Adipocyte (in vitro differentiated cells): ENCODE results near the gene POLN.

Experiments used
- DNase-seq: peaks from one replicate; pipeline ENCODE4 v3.0.0-alpha.2; 2015; ENCODE audit warnings: low read depth
- H3K27me3 ChIP-seq: replicated peaks from 2 replicates; pipeline ENCODE4 v1.7.0; 2013; ENCODE audit warnings: mild to moderate bottlenecking, low read length, moderate library complexity; ENCODE audit not compliant: control insufficient read depth, insufficient read depth
- H3K36me3 ChIP-seq: 2 replicates; pipeline ENCODE4 v1.7.0; 2013; ENCODE audit warnings: low read length, mild to moderate bottlenecking, moderate library complexity; ENCODE audit not compliant: control insufficient read depth, insufficient read depth, severe bottlenecking
- H3K4me1 ChIP-seq: 2 replicates; pipeline ENCODE4 v1.7.0; 2013; ENCODE audit warnings: mild to moderate bottlenecking, low read length, moderate library complexity; ENCODE audit not compliant: control insufficient read depth, insufficient read depth
- H3K4me3 ChIP-seq: 2 replicates; pipeline ENCODE4 v1.7.0; 2013; ENCODE audit warnings: mild to moderate bottlenecking, low read length, moderate library complexity
- H3K9ac ChIP-seq: 2 replicates; pipeline ENCODE4 v1.7.0; 2013; ENCODE audit warnings: mild to moderate bottlenecking, low read length, moderate library complexity
- H3K9me3 ChIP-seq: 2 replicates; pipeline ENCODE4 v1.7.0; 2013; ENCODE audit warnings: mild to moderate bottlenecking, low read length, moderate library complexity; ENCODE audit not compliant: control insufficient read depth

The POLN gene

GRCh38 chr4:2081540-2081939 is 160.4 kb downstream of the POLN start:
- Histone ChIP-seq H3K9me3 (no peaks in the 10 kb centered on the region), H3K4me3 (no peak overlapping the region), H3K27me3 (no peaks in the 10 kb centered on the region), H3K9ac (no peak overlapping the region), H3K4me1 (no peaks in the 10 kb centered on the region), H3K36me3 (no peaks in the 10 kb centered on the region)
- DNase-seq: no peak

- H3K9ac ChIP-seq: no peak overlapping the region
- no peaks in the 10 kb centered on the region for H3K9me3 ChIP-seq
- DNase-seq: no peak
- no peaks in the 10 kb centered on the region for H3K36me3 ChIP-seq
- H3K27me3 ChIP-seq: no peaks in the 10 kb centered on the region
- no peaks in the 10 kb centered on the region for H3K4me1 ChIP-seq
- no peak overlapping the region for H3K4me3 ChIP-seq
These were observed 161.3 kb downstream of the POLN start for GRCh38 chr4:2080429-2081300.

- no peak overlapping the region for H3K9ac ChIP-seq
- no peaks in the 10 kb centered on the region for H3K9me3 ChIP-seq
- no peak for DNase-seq
- no peaks in the 10 kb centered on the region for H3K36me3 ChIP-seq
- H3K4me1 ChIP-seq: no peaks in the 10 kb centered on the region
- H3K4me3 ChIP-seq: no peak overlapping the region
- H3K27me3 ChIP-seq: no peaks in the 10 kb centered on the region
These were observed 162.0 kb downstream of the POLN start for GRCh38 chr4:2079926-2080325.

- no peak for DNase-seq
- Histone ChIP-seq H3K9me3 (no peaks in the 10 kb centered on the region), H3K36me3 (no peaks in the 10 kb centered on the region), H3K27me3 (no peaks in the 10 kb centered on the region), H3K4me1 (no peaks in the 10 kb centered on the region), H3K9ac (no peak overlapping the region), H3K4me3 (no peak overlapping the region)
These were observed 162.9 kb downstream of the POLN start for GRCh38 chr4:2079006-2079405.

- Histone ChIP-seq H3K4me1 (no peaks in the 10 kb centered on the region), H3K9me3 (no peaks in the 10 kb centered on the region), H3K9ac (no peak overlapping the region), H3K36me3 (no peaks in the 10 kb centered on the region), H3K27me3 (no peaks in the 10 kb centered on the region), H3K4me3 (no peak overlapping the region)
- DNase-seq: no peak
These were observed 163.3 kb downstream of the POLN start for GRCh38 chr4:2078584-2078983.

GRCh38 chr4:2077537-2078460 is 164.1 kb downstream of the POLN start:
- no peak overlapping the region for H3K4me3 ChIP-seq
- DNase-seq: no peak
- H3K4me1 ChIP-seq: no peaks in the 10 kb centered on the region
- no peaks in the 10 kb centered on the region for H3K9me3 ChIP-seq
- no peak overlapping the region for H3K9ac ChIP-seq
- no peaks in the 10 kb centered on the region for H3K27me3 ChIP-seq
- no peaks in the 10 kb centered on the region for H3K36me3 ChIP-seq

- Histone ChIP-seq H3K4me1 (no peaks in the 10 kb centered on the region), H3K36me3 (no peaks in the 10 kb centered on the region), H3K9me3 (no peaks in the 10 kb centered on the region), H3K4me3 (no peak overlapping the region), H3K27me3 (no peaks in the 10 kb centered on the region), H3K9ac (no peak overlapping the region)
- no peak for DNase-seq
These were observed 164.9 kb downstream of the POLN start for GRCh38 chr4:2076908-2077536.

GRCh38 chr4:2075987-2076907 is 165.7 kb downstream of the POLN start:
- no peaks in the 10 kb centered on the region for H3K36me3 ChIP-seq
- H3K27me3 ChIP-seq: no peaks in the 10 kb centered on the region
- no peaks in the 10 kb centered on the region for H3K9me3 ChIP-seq
- H3K9ac ChIP-seq: no peak overlapping the region
- no peak overlapping the region for H3K4me3 ChIP-seq
- H3K4me1 ChIP-seq: no peaks in the 10 kb centered on the region
- DNase-seq: no peak

GRCh38 chr4:2075171-2075986 is 166.5 kb downstream of the POLN start:
- Histone ChIP-seq H3K4me1 (no peaks in the 10 kb centered on the region), H3K36me3 (no peaks in the 10 kb centered on the region), H3K9me3 (no peaks in the 10 kb centered on the region), H3K4me3 (no peak overlapping the region), H3K9ac (no peak overlapping the region), H3K27me3 (peaks cover 3% of the 10 kb centered on the region)
- DNase-seq: no peak

- Histone ChIP-seq H3K27me3 (peaks cover 9% of the 10 kb centered on the region), H3K4me3 (no peak overlapping the region), H3K9ac (no peak overlapping the region), H3K4me1 (no peaks in the 10 kb centered on the region), H3K36me3 (no peaks in the 10 kb centered on the region), H3K9me3 (no peaks in the 10 kb centered on the region)
- no peak for DNase-seq
These were observed 167.3 kb downstream of the POLN start for GRCh38 chr4:2074588-2074987.
